ENCODE data around the gene OPRPN.

DNA sequence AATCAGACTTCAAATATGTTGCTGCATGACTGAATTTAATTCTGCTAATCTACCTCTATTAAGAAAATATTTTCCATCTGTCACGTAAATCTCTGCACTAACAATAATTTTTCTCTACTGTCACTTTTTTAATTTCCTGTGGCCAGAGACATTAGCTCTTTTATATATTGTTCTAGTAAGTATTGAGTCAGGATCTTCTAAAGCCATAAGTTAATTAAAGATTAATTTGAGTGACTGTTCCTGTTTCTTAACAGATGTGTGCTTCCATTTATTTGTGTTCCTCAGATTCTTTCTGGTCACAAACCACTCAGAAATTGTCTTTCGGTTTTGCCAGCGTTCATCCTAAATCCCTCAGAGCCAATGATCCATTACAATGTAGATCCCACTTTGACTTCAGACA, 17.2 kb upstream of the OPRPN start:
- TF ChIP-seq CTCF (IDR thresholded peaks at IDR 0.05; ENCODE audit: poor library complexity), result no peak
- no peak for TF ChIP-seq EZH2 (IDR thresholded peaks at IDR 0.05; ENCODE audit: borderline replicate concordance)
- no peak for TF ChIP-seq EZH2phosphoT487 (IDR thresholded peaks at IDR 0.05; ENCODE audit: low read depth, severe bottlenecking, unreplicated experiment)
